ENCODE results near the gene CEP85L. TPM values are rescaled to one million over a fixed set of nuclear protein-coding genes. Genes with fewer than 3 reads are reported as not detected.

Gene CEP85L
- total and polyA plus RNA-seq, 2 of the 4 experiments (the other 2 are of a cell fraction), result 2.3 to 25.6 TPM

- dilution Hi-C loops (cut with HindIII; ENCODE audit: low sequenced_read_pairs, unreplicated experiment), result no loop called here
- in situ Hi-C loops (cut with MboI; ENCODE audit: low sequenced_read_pairs), result no loop called here
- POLR2A ChIA-PET (ENCODE audit: unreplicated experiment), result no interaction called here
- Histone ChIP-seq H4K8ac (ENCODE audit: low read depth in 2 of 2, low read length in 2 of 2) (no peak overlapping the region), H2BK15ac (ENCODE audit: low read depth, low read length) (no peak overlapping the region), H3K4me2 (ENCODE audit: low read depth, low read length) (no peak overlapping the region), H3K27ac (ENCODE audit: insufficient read depth, low read length) (no peak overlapping the region), H3K18ac (ENCODE audit: low read depth, low read length) (no peak overlapping the region), H2BK120ac (ENCODE audit: low read depth, low read length) (no peak overlapping the region), H3K79me1 (ENCODE audit: low read depth in 1 of 2, low read length in 2 of 2) (peaks cover 11 to 22% of the 10 kb centered on the region in 2 experiments), H3K9me3 (ENCODE audit: control insufficient read depth, insufficient read depth, low read length) (no peaks in the 10 kb centered on the region), H3K9ac (ENCODE audit: low read depth, low read length) (no peak overlapping the region), H3K4ac (ENCODE audit: low read depth, low read length) (no peak overlapping the region), H3K36me3 (ENCODE audit: control insufficient read depth, insufficient read depth, low read length) (peaks cover 2% of the 10 kb centered on the region; the same call in 1 of the 2 replicates), H3K27me3 (ENCODE audit: control insufficient read depth, insufficient read depth, low read length) (no peaks in the 10 kb centered on the region), H4K5ac (ENCODE audit: low read depth, low read length) (no peak overlapping the region), H2AK5ac (ENCODE audit: low read depth, low read length) (no peak overlapping the region), H3K56ac (ENCODE audit: extremely low read depth, insufficient read depth, low read length) (no peak overlapping the region), H3K4me3 (ENCODE audit: insufficient read depth, low read depth, low read length) (no peak overlapping the region), H3K23ac (ENCODE audit: low read depth, low read length) (no peak overlapping the region), H2BK20ac (ENCODE audit: low read depth, low read length) (no peak overlapping the region), H2BK5ac (ENCODE audit: low read depth, low read length, poor library complexity, severe bottlenecking) (no peak overlapping the region), H3K9me1 (ENCODE audit: insufficient read depth, low read length) (peaks cover 3% of the 10 kb centered on the region; the same call in 1 of the 2 replicates), H4K91ac (ENCODE audit: insufficient read depth, low read depth, low read length) (no peak overlapping the region), H3K14ac (replicated peaks; ENCODE audit: low read depth, low read length) (no peak overlapping the region), H4K20me1 (ENCODE audit: insufficient read depth, low read length) (no peaks in the 10 kb centered on the region; the same call in 1 of the 2 replicates), H3K4me1 (ENCODE audit: control insufficient read depth, insufficient read depth, low read length) (peaks cover 3% of the 10 kb centered on the region), H2AK9ac (replicated peaks; ENCODE audit: low read depth, low read length, poor library complexity) (no peak overlapping the region), H2AFZ (replicated peaks; ENCODE audit: low read length, poor library complexity) (no peak overlapping the region)
- DNase-seq (peak; percentile 22), ATAC-seq (ENCODE audit: low read depth) (no peak)
- no TSS peak for BruUV-seq (replicated peaks)
- intact Hi-C loops (cut with micrococcal nuclease), result loop anchor here (10.0 kb wide), 3 partner anchors 55 to 335 kb away; partner anchors contain the start of gene ASF1A
- TF ChIP-seq RFX5 (IDR thresholded peaks at IDR 0.05; ENCODE audit: low read depth, low read length), result no peak
- no peak for TF ChIP-seq BHLHE40 (IDR thresholded peaks at IDR 0.05; ENCODE audit: low read depth, low read length)
- no peak for TF ChIP-seq RCOR1 (IDR thresholded peaks at IDR 0.05; ENCODE audit: insufficient replicate concordance, low read length)
- no peak for TF ChIP-seq FOS (IDR thresholded peaks at IDR 0.05; ENCODE audit: low read depth, low read length)
- no peak for TF ChIP-seq CHD1 (IDR thresholded peaks at IDR 0.05; ENCODE audit: low read depth, low read length)
- TF ChIP-seq MXI1 (IDR thresholded peaks at IDR 0.05; ENCODE audit: borderline replicate concordance, low read depth, low read length), result no peak
- no peak for TF ChIP-seq POLR2A (IDR thresholded peaks at IDR 0.05; ENCODE audit: low read depth, low read length)
- no peak for TF ChIP-seq USF2 (IDR thresholded peaks at IDR 0.05; ENCODE audit: low read depth, low read length)
- TF ChIP-seq CTCF (conservative IDR thresholded peaks at IDR 0.05; ENCODE audit: low read depth, low read length), result no peak
- CTCF ChIA-PET, result no interaction called here
Observed at GRCh38 chr6:118559659-118560058, 91.7 kb downstream of the CEP85L start.
